Activated naive CD4-positive, alpha-beta T cell treated with anti-CD3 and anti-CD28 coated beads for 36 hours (primary cell): ENCODE results near the gene ZNF584. TPM values are rescaled to one million over a fixed set of nuclear protein-coding genes. Genes with fewer than 3 reads are reported as not detected.

ENCODE experiments used
- CTCF ChIA-PET: fragments of 350-600 bp; sonication (Branson Sonifier 250); formaldehyde crosslinking; loops from one replicate; lab custom pipeline; 2021; ENCODE audit warnings: antibody characterized with exemption; lab: Charles Lee
- DNase-seq: peaks from one replicate; pipeline ENCODE4 v3.0.0-alpha.2; 2020
- H3K27ac Mint-ChIP-seq: one replicate; pipeline ENCODE4 v1.8.0; 2021; ENCODE audit warnings: mild to moderate bottlenecking, mixed read lengths
- H3K27me3 Mint-ChIP-seq: one replicate; pipeline ENCODE4 v1.8.0; 2021; ENCODE audit warnings: low read depth, mixed read lengths
- H3K36me3 Mint-ChIP-seq: one replicate; pipeline ENCODE4 v1.8.0; 2021; ENCODE audit warnings: low read depth, mixed read lengths
- H3K4me1 Mint-ChIP-seq: one replicate; pipeline ENCODE4 v1.8.0; 2021; ENCODE audit warnings: low read depth, mixed read lengths
- H3K4me3 Mint-ChIP-seq: one replicate; pipeline ENCODE4 v1.8.0; 2021; ENCODE audit warnings: mild to moderate bottlenecking, moderate library complexity, mixed read lengths
- H3K9me3 Mint-ChIP-seq: one replicate; pipeline ENCODE4 v1.8.0; 2021; ENCODE audit warnings: mixed read lengths
- intact Hi-C: fragments of 100-400 bp; cut with micrococcal nuclease; formaldehyde crosslinking; loops from one replicate; pipeline ENCODE4 v1.15.1; 2023
- total RNA-seq, 2 experiments: library from RNA; stranded (reverse); gene quantifications; one replicate each; pipeline ENCODE4 v1.2.3, GENCODE V29; 2021

The ZNF584 gene
- total RNA-seq, 2 experiments from 2014 or later, result 3.4 to 4.8 TPM

- Mint-ChIP-seq H3K4me1 (peaks cover 37% of the 10 kb centered on the region), H3K4me3 (no peak overlapping the region)
Measured at GRCh38 chr19:58392945-58393724, 15.3 kb upstream of the ZNF584 start.

DNA sequence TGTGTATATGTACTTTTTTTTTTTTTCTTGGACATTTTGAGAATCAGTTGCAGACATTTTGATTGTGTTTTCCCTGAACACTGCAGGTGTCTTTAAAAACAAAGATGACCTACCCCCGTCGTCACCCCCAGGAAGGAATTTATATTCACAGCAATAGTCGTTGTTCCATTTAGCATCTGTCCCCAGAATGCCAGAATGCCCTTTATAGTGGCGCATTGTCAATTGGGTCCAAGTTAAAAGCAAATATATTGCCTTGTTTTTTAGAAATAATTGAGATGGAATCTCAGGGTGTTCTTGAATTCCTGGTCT is 14.8 kb upstream of the ZNF584 start:
- Mint-ChIP-seq H3K4me1 (peaks cover 34% of the 10 kb centered on the region), H3K9me3 (no peaks in the 10 kb centered on the region), H3K27ac (no peak overlapping the region), H3K4me3 (no peak overlapping the region), H3K27me3 (peaks cover 11% of the 10 kb centered on the region), H3K36me3 (peaks cover 47% of the 10 kb centered on the region)
- CTCF ChIA-PET, result no interaction called here
- intact Hi-C loops, result no loop called here
- DNase-seq, result no peak

More at GRCh38 chr19:58392945-58393724, 15.3 kb upstream of the ZNF584 start:
- CTCF ChIA-PET, result no interaction called here
- Mint-ChIP-seq H3K36me3 (peaks cover 52% of the 10 kb centered on the region), H3K9me3 (no peaks in the 10 kb centered on the region), H3K27me3 (peaks cover 11% of the 10 kb centered on the region), H3K27ac (no peak overlapping the region)
- intact Hi-C loops, result no loop called here
- DNase-seq, result no peak

DNA sequence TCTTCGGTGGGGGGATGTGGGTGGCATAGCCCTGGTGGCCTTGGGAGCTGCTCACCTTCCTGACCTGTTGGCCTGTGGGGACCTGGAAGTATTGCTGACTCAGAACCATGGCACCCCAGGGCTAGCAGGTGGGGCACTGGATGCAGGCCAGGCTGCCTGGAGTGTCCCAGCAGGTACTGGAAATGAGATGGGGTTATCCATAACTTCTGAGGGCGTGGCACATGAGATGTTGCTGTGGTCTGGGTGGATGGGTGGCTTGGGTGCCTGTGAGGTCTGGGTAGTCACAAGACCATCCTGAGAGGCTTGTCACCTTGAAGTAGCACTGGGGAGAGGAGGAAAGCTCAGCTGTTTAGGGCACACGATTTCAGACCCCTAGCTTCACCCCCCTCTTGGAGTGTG is 13.6 kb upstream of the ZNF584 start:
- peaks cover 11% of the 10 kb centered on the region for H3K27me3 Mint-ChIP-seq
- CTCF ChIA-PET, result no interaction called here
- H3K9me3 Mint-ChIP-seq, result no peaks in the 10 kb centered on the region
- no peak overlapping the region for H3K4me3 Mint-ChIP-seq
- no peak overlapping the region for H3K27ac Mint-ChIP-seq
- intact Hi-C loops, result no loop called here
- DNase-seq, result no peak
- peaks cover 40% of the 10 kb centered on the region for H3K36me3 Mint-ChIP-seq
- peaks cover 27% of the 10 kb centered on the region for H3K4me1 Mint-ChIP-seq

DNA sequence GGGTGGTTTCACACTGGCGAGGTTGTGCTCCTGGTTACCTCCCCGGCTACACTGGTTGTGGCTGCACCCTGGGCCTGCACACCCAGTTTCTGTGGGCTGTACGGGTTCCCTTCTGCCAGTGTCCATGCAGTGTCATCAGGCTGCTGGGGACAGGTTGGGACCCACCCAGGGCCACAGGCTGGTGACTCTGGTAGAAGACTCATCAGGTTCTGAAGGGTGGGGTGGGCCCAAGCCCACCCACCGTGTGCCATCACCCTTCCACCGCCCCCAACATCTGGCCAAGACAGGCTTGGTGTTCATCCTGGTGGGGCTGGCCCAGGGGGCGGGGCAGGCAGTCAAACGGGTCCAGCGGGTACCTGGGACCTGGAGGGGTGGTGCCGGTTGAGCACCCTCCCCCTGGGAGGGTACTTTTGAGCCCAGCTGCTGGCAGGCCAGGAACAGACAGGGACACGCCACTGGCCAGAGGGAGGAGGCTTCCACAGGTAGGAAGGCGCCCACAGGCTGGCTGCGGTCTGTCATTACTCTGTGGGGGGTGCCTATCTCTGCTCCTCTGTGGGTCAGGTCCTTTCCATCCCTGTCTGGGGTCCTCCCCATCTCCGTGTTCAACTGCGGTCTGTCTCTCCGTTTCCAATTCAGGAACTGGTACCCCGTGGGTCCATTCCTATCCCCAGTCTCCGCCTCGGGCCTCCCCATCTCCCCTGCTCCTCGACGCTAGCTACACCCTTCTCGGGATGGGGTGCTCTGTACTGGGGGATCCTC is 13.1 kb upstream of the ZNF584 start, which contains the start of gene RNF225:
Gene RNF225, plus strand, starts transcription at position 437 of the 759 bp plus-strand sequence. CDS start 434 bp downstream, outside the sequence.
- H3K4me3 Mint-ChIP-seq, result no peak within 1 kb of the TSS
- intact Hi-C loops, result no loop called here
- H3K27ac Mint-ChIP-seq, result no peak within 1 kb of the TSS
- CTCF ChIA-PET, result no interaction called here
- peaks cover 26% of the 10 kb centered on the region for H3K4me1 Mint-ChIP-seq
- peaks cover 38% of the 10 kb centered on the region for H3K36me3 Mint-ChIP-seq
- no peak for DNase-seq
- no peaks in the 10 kb centered on the region for H3K9me3 Mint-ChIP-seq
- peaks cover 11% of the 10 kb centered on the region for H3K27me3 Mint-ChIP-seq

- Mint-ChIP-seq H3K4me3 (no peak overlapping the region), H3K36me3 (peaks cover 33% of the 10 kb centered on the region), H3K27ac (no peak overlapping the region), H3K27me3 (peaks cover 11% of the 10 kb centered on the region), H3K9me3 (no peaks in the 10 kb centered on the region), H3K4me1 (peaks cover 24% of the 10 kb centered on the region)
- intact Hi-C loops, result no loop called here
- no peak for DNase-seq
- CTCF ChIA-PET, result no interaction called here
Measured at GRCh38 chr19:58395979-58396627, 12.3 kb upstream of the ZNF584 start.

DNA sequence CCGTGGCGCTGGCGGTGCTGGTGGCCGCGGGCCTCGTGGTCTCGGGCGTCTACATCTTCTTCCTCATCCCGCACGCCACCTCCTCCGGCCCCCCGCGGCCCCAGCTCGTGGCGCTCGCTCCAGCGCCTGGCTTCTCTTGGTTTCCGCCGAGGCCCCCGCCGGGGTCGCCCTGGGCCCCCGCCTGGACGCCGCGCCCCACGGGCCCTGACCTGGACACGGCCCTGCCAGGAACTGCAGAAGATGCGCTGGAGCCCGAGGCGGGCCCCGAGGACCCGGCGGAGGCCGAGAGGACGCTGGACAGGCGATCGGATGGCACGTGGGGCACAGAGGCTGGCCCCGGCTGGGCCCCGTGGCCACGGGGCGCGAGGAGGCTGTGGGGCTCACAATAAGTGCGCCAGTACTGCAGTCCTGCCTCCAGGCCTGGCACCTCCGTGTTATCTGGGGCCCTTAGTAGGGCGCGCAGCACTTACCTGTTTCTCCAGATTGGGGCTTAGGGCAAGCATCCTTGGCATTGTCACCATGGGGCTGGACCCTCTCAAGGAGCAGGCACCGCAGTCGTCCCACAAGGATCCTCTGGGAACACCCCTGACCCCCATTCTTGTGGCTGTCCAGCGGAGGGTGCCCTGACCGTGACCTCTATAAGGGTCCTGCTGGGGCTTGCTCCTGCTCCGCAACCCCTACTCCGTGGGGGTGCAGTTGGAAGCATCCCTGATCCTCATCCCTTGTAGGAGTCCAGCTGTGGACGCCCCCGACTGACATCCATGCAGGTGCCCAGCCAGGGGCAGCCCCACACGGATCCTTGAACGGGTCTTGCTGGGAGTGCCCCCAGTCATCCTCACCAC is 11.5 kb upstream of the ZNF584 start:
- intact Hi-C loops, result no loop called here
- Mint-ChIP-seq H3K36me3 (peaks cover 25% of the 10 kb centered on the region), H3K4me3 (no peak overlapping the region), H3K27me3 (peaks cover 11% of the 10 kb centered on the region), H3K9me3 (no peaks in the 10 kb centered on the region), H3K4me1 (peaks cover 24% of the 10 kb centered on the region), H3K27ac (no peak overlapping the region)
- CTCF ChIA-PET, result no interaction called here
- DNase-seq, result no peak

DNA sequence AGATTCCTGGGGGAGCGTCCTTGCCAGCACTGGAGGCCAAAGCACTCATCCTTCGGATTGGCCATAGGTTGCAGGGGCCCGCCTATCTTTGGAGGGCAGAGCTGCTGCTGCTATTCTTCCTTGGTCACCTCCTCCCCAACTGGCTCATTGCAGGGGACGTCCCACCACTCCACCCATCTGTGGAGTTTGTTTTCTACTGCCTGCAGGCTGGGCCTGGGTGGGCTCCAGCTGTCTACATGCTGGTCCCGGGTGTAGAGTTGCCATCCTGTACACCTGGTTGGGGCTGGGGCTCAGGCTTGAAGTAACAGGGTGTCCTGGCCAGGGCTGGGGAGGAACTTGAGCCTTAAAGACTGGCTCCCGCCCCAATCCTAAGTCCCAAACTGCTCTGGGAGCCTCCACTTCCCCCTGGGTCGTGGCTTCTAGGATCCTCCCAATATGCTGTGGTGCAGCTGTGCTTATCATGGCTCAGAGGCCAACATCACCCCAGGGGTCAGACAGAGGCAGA is 10.9 kb upstream of the ZNF584 start:
- CTCF ChIA-PET, result no interaction called here
- Mint-ChIP-seq H3K4me1 (peaks cover 24% of the 10 kb centered on the region), H3K9me3 (no peaks in the 10 kb centered on the region), H3K27me3 (peaks cover 11% of the 10 kb centered on the region), H3K4me3 (no peak overlapping the region), H3K36me3 (peaks cover 23% of the 10 kb centered on the region), H3K27ac (no peak overlapping the region)
- no peak for DNase-seq
- intact Hi-C loops, result no loop called here

GRCh38 chr19:58398087-58398486 is 10.4 kb upstream of the ZNF584 start:
- Mint-ChIP-seq H3K27me3 (peaks cover 11% of the 10 kb centered on the region), H3K27ac (no peak overlapping the region), H3K9me3 (no peaks in the 10 kb centered on the region), H3K4me1 (peaks cover 21% of the 10 kb centered on the region), H3K36me3 (peaks cover 19% of the 10 kb centered on the region), H3K4me3 (no peak overlapping the region)
- CTCF ChIA-PET, result no interaction called here
- intact Hi-C loops, result no loop called here
- no peak for DNase-seq

GRCh38 chr19:58398545-58398944 is 9.9 kb upstream of the ZNF584 start:
- Mint-ChIP-seq H3K9me3 (no peaks in the 10 kb centered on the region), H3K27me3 (peaks cover 11% of the 10 kb centered on the region), H3K36me3 (peaks cover 15% of the 10 kb centered on the region), H3K4me3 (no peak overlapping the region), H3K4me1 (peaks cover 20% of the 10 kb centered on the region), H3K27ac (no peak overlapping the region)
- DNase-seq, result no peak
- CTCF ChIA-PET, result no interaction called here
- intact Hi-C loops, result no loop called here

DNA sequence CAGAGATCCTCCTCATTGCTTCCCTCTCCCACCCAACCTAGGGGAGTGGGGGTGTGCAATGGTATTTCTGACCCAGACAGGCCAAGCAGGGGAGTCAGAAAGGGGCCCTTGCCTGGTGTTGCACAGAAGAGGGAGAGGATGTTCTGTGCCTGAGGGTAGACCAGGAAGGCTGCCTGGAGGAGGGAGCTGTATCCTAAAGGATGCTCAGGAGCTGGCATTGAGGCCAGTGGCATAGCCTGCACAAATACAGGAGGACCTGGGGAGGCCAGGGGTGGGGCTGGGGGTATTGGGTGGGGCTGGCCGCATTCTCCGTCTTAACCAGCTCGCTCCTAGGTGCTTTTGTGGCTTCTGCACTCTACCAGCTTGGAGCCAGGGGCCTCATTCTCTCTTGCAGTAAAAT is 8.5 kb upstream of the ZNF584 start:
- CTCF ChIA-PET, result no interaction called here

GRCh38 chr19:58400316-58400915 is 8.0 kb upstream of the ZNF584 start:
- peaks cover 11% of the 10 kb centered on the region for H3K27me3 Mint-ChIP-seq
- peak overlapping the region; percentile 27 for H3K4me3 Mint-ChIP-seq
- H3K4me1 Mint-ChIP-seq, result peaks cover 13% of the 10 kb centered on the region
- H3K36me3 Mint-ChIP-seq, result peaks cover 3% of the 10 kb centered on the region
- intact Hi-C loops, result no loop called here
- H3K27ac Mint-ChIP-seq, result no peak overlapping the region
- DNase-seq, result no peak
- CTCF ChIA-PET, result no interaction called here
- no peaks in the 10 kb centered on the region for H3K9me3 Mint-ChIP-seq

More for the DNA sequence above, 8.5 kb upstream of the ZNF584 start:
- DNase-seq, result no peak
- peaks cover 3% of the 10 kb centered on the region for H3K36me3 Mint-ChIP-seq
- intact Hi-C loops, result no loop called here
- no peak overlapping the region for H3K27ac Mint-ChIP-seq
- peaks cover 11% of the 10 kb centered on the region for H3K27me3 Mint-ChIP-seq
- H3K4me1 Mint-ChIP-seq, result peaks cover 14% of the 10 kb centered on the region
- H3K4me3 Mint-ChIP-seq, result no peak overlapping the region
- H3K9me3 Mint-ChIP-seq, result no peaks in the 10 kb centered on the region
